HG03097 (cell line): ENCODE data around the gene SHC3.

Experiments used
- ATAC-seq: cut with Tn5 transposase; IDR thresholded peaks from one replicate; pipeline ENCODE4 v1.9.1; 2021; ENCODE audit not compliant: unreplicated experiment, low FRiP score

Gene SHC3

GRCh38 chr9:88971131-88971960 lies 207.3 kb downstream of the SHC3 start:
- ATAC-seq = no peak

GRCh38 chr9:88969646-88970373 lies 208.8 kb downstream of the SHC3 start:
- no peak for ATAC-seq

- ATAC-seq = no peak
Observed at GRCh38 chr9:88968799-88969198, 209.8 kb downstream of the SHC3 start.

GRCh38 chr9:88966894-88967676 lies 211.5 kb downstream of the SHC3 start:
- ATAC-seq = no peak

GRCh38 chr9:88965473-88965872 lies 213.1 kb downstream of the SHC3 start:
- ATAC-seq = no peak

GRCh38 chr9:88960632-88961031 lies 218.0 kb downstream of the SHC3 start:
- ATAC-seq = no peak

- no peak for ATAC-seq
Observed at GRCh38 chr9:88959727-88960469, 218.7 kb downstream of the SHC3 start.

- ATAC-seq = no peak
Observed at GRCh38 chr9:88957526-88957925, 221.1 kb downstream of the SHC3 start.
